Panc1 (cell line): ENCODE measurements around the gene RPS6KA3. TPM values are rescaled to one million over a fixed set of nuclear protein-coding genes. Genes with fewer than 3 reads are reported as not detected.

Source experiments
- ATAC-seq: fragments of 200-7000 bp; cut with Tn5 transposase; 2 replicates; pipeline ENCODE4 v1.9.1; 2020; ENCODE audit warnings: mild to moderate bottlenecking, moderate library complexity
- BruUV-seq: library from RNA; stranded (reverse); fragments of 400-500 nt; replicated peaks from 2 replicates; lab custom pipeline; 2021; lab: Mats Ljungman, UMichigan
- CTCF ChIA-PET: fragments of 300-600 bp; sonication (Branson Sonifier 250); formaldehyde crosslinking; loops from one replicate; lab custom pipeline; 2022; ENCODE audit warnings: antibody characterized with exemption; lab: Charles Lee
- POLR2A ChIA-PET: fragments of 300-600 bp; sonication (Branson Sonifier 250); formaldehyde crosslinking; loops from one replicate; lab custom pipeline; 2022; ENCODE audit warnings: antibody characterized with exemption; lab: Charles Lee
- DNase-seq: peaks from one replicate; pipeline ENCODE4 v3.0.0-alpha.2; 2010; ENCODE audit warnings: low read depth, low spot score
- H3K27ac ChIP-seq: 2 replicates; pipeline ENCODE4 v1.5.1; 2011; ENCODE audit warnings: mild to moderate bottlenecking, low read length, inconsistent platforms
- H3K27me3 ChIP-seq: fragments of 200-500 bp; sonication (Bioruptor generic); 2 replicates; pipeline ENCODE4 v1.6.0; 2014; ENCODE audit warnings: low read length, inconsistent platforms; ENCODE audit not compliant: control insufficient read depth, insufficient read depth
- H3K36me3 ChIP-seq: fragments of 200-500 bp; sonication (Bioruptor generic); 2 replicates; pipeline ENCODE4 v1.5.1; 2014; ENCODE audit warnings: inconsistent platforms, mild to moderate bottlenecking, low read length, moderate library complexity; ENCODE audit not compliant: control insufficient read depth, insufficient read depth
- H3K4me1 ChIP-seq: 2 replicates; pipeline ENCODE4 v1.5.1; 2011; ENCODE audit warnings: inconsistent platforms, mild to moderate bottlenecking, low read length, moderate library complexity; ENCODE audit not compliant: control insufficient read depth, insufficient read depth
- H3K4me3 ChIP-seq, 2 experiments: 2 replicates each; pipeline ENCODE4 v1.5.1; 2011 to 2012; ENCODE audit warnings: low read depth in 2 of 2, low read length in 2 of 2, mild to moderate bottlenecking in 2 of 2, inconsistent platforms in 1 of 2, moderate library complexity in 1 of 2
- H3K9me3 ChIP-seq: fragments of 200-500 bp; sonication (Bioruptor generic); 2 replicates; pipeline ENCODE4 v1.5.1; 2014; ENCODE audit warnings: low read depth, mild to moderate bottlenecking, inconsistent platforms, low read length, moderate library complexity; ENCODE audit not compliant: control insufficient read depth, insufficient read depth
- POLR2AphosphoS5 ChIP-seq: IDR thresholded peaks from 2 replicates; pipeline ENCODE4 v1.6.1; 2012; ENCODE audit warnings: mild to moderate bottlenecking, low read depth, low read length, moderate library complexity
- REST ChIP-seq, 2 experiments: IDR thresholded peaks; 2 replicates each; pipeline ENCODE4 v1.6.1; 2011 to 2012; ENCODE audit warnings: low read depth in 2 of 2, control low read depth in 1 of 2, low read length in 1 of 2, mild to moderate bottlenecking in 1 of 2, moderate library complexity in 1 of 2; ENCODE audit not compliant: insufficient read depth in 1 of 2
- SIN3A ChIP-seq: IDR thresholded peaks from 2 replicates; pipeline ENCODE4 v1.6.1; 2012; ENCODE audit warnings: low read depth, mild to moderate bottlenecking, low read length, moderate library complexity, borderline replicate concordance; ENCODE audit not compliant: insufficient read depth
- TCF7L2 ChIP-seq: IDR thresholded peaks from 2 replicates; pipeline ENCODE4 v1.6.1; 2011; ENCODE audit warnings: mild to moderate bottlenecking, low read depth, low read length, inconsistent platforms
- in situ Hi-C: cut with HindIII; loops from 2 replicates; pipeline ENCODE4 v1.10.0; 2016; ENCODE audit warnings: low sequenced_read_pairs, low pct_unique_long_range_greater_than_20kb
- intact Hi-C: fragments of 100-400 bp; cut with micrococcal nuclease; formaldehyde crosslinking; loops from one replicate; pipeline ENCODE4 v1.10.0; 2022; ENCODE audit not compliant: unreplicated experiment
- total RNA-seq: library from RNA; stranded (reverse); gene quantifications from one replicate; pipeline ENCODE4 v1.2.1, GENCODE V29; 2021; ENCODE audit not compliant: unreplicated experiment
- TF ChIP-seq, protein P1 (sequence below): fragments of 450-650 bp; IDR thresholded peaks from 2 replicates; pipeline ENCODE4 v1.5.1; 2017; ENCODE audit warnings: mild to moderate bottlenecking

RPS6KA3 gene
- total RNA-seq, 1 experiment from 2014 or later = 40.5 TPM

GRCh38 chrX:20197641-20198210 is 69.0 kb downstream of the RPS6KA3 start:
- DNase-seq = no peak
- ChIA-PET POLR2A (no interaction called here), CTCF (no interaction called here)
- no peak for ATAC-seq
- Histone ChIP-seq H3K27me3 (no peaks in the 10 kb centered on the region), H3K4me1 (no peaks in the 10 kb centered on the region), H3K4me3 (no peak overlapping the region), H3K9me3 (no peaks in the 10 kb centered on the region), H3K27ac (no peak overlapping the region), H3K36me3 (no peaks in the 10 kb centered on the region; the same call in 1 of the 2 replicates)
- no TSS peak for BruUV-seq
- in situ Hi-C loops = no loop called here
- intact Hi-C loops = no loop called here
- TF ChIP-seq, protein P1, sequence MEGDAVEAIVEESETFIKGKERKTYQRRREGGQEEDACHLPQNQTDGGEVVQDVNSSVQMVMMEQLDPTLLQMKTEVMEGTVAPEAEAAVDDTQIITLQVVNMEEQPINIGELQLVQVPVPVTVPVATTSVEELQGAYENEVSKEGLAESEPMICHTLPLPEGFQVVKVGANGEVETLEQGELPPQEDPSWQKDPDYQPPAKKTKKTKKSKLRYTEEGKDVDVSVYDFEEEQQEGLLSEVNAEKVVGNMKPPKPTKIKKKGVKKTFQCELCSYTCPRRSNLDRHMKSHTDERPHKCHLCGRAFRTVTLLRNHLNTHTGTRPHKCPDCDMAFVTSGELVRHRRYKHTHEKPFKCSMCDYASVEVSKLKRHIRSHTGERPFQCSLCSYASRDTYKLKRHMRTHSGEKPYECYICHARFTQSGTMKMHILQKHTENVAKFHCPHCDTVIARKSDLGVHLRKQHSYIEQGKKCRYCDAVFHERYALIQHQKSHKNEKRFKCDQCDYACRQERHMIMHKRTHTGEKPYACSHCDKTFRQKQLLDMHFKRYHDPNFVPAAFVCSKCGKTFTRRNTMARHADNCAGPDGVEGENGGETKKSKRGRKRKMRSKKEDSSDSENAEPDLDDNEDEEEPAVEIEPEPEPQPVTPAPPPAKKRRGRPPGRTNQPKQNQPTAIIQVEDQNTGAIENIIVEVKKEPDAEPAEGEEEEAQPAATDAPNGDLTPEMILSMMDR = no peak
- no peak for TF ChIP-seq POLR2AphosphoS5
- no peak for TF ChIP-seq SIN3A
- no peak for TF ChIP-seq TCF7L2
- TF ChIP-seq REST (IDR thresholded peaks at IDR 0.05; ENCODE audit: insufficient read depth in 1 of 2, low read depth in 2 of 2, low read length in 1 of 2) = no peak

DNA sequence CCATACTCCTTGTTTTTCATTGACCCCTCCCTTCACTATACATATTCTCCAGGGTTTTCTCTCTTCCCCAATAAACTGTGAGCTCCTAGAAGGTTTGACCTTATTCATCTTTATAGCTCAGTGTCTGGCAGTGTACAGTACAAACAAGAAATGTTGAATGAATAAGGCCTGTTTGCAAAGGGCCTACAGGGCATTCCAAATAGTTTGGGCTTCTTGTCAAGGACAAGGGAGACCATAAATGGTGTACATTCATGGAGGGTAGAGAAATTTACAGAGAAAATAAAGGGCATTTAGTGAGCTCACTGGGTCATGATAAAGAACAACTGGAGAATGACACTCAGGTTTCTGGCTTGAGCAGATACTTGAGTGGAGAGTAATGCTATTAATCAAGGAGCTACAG is 77.5 kb downstream of the RPS6KA3 start:
- Histone ChIP-seq H3K4me3 (no peak overlapping the region), H3K27me3 (no peaks in the 10 kb centered on the region), H3K9me3 (no peaks in the 10 kb centered on the region), H3K27ac (no peak overlapping the region), H3K4me1 (no peaks in the 10 kb centered on the region), H3K36me3 (no peaks in the 10 kb centered on the region; the same call in 1 of the 2 replicates)
- in situ Hi-C loops = no loop called here
- BruUV-seq = no TSS peak
- TF ChIP-seq, protein P1 = no peak
- TF ChIP-seq POLR2AphosphoS5 (no peak), TCF7L2 (no peak), SIN3A (no peak), REST (IDR thresholded peaks at IDR 0.05; ENCODE audit: insufficient read depth in 1 of 2, low read depth in 2 of 2, low read length in 1 of 2) (no peak)
- ATAC-seq (no peak), DNase-seq (no peak)
- ChIA-PET CTCF (no interaction called here), POLR2A (no interaction called here)
- intact Hi-C loops = no loop called here
